Stimulated activated CD4-positive, alpha-beta T cell treated with anti-CD3 and anti-CD28 coated beads, Interleukin-15, amount 100 ng/mL, for 1 hour (primary cell): ENCODE results near the gene LACTB.
A peak's percentile ranks its signal among the peaks of the same experiment; 100 is the strongest.

ENCODE experiments used
- DNase-seq, 2 donors: peaks; one replicate each; pipeline ENCODE4 v3.0.0-alpha.2; 2020; ENCODE audit warnings: low read depth in 1 of 2, low spot score in 1 of 2

Gene LACTB

DNA sequence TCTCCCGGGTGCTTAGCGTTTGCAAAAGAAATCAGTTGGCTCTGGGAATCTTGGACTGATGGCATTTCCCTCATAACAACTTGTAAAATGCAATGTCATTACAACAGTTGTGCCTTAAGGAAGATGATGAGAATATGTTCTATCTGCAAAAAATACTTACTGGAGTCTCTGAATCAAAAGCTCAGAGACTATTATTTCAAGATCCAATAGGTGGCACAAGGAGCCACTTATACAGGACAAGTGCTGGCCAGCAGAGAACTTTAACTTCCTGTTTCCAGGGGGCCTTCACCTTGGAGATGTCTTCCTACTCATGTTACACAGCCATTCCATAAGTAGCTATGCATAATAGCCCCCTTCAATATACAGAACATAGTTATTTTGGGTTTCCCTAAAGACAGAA is 44.6 kb downstream of the LACTB start:
- DNase-seq = no peak

DNA sequence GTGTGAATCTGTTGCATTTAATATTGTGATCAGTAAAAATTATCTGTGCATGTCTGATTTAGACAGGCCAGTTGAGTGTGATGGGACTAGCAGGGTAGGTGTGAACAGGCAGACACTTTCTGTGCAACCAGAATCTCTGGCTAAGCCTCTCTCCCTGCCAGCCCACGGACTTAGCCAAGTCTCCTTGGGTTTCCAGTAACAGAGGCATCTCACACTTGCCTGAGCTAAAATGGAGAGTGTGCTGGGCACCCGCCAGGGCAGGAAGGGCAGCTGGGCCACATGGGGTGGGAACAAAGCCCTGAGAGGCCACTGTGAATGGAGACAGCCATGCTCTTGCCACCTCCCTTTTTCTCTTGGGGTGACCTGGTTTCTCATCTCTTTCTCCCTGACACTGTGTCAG is 48.1 kb downstream of the LACTB start:
- no peak for DNase-seq

DNA sequence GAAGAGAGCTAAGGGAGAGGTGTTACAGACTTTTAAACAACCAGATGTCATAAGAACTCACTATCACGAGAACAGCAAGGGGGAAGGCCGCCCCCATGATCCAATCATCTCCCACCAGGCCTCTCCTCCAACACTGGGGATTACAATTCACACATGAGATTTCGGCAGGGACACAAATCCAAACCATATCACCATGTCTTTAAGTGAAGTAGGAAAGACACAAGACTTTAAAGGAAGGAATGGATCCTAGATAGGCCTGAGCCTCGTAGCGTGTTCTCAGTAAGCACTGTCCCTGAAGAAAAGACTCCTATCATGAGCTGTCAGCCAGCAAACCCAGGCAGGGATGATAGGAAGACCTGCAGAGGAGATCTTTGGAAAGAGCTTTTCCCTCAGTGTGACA is 50.7 kb downstream of the LACTB start:
- DNase-seq = no peak

DNA sequence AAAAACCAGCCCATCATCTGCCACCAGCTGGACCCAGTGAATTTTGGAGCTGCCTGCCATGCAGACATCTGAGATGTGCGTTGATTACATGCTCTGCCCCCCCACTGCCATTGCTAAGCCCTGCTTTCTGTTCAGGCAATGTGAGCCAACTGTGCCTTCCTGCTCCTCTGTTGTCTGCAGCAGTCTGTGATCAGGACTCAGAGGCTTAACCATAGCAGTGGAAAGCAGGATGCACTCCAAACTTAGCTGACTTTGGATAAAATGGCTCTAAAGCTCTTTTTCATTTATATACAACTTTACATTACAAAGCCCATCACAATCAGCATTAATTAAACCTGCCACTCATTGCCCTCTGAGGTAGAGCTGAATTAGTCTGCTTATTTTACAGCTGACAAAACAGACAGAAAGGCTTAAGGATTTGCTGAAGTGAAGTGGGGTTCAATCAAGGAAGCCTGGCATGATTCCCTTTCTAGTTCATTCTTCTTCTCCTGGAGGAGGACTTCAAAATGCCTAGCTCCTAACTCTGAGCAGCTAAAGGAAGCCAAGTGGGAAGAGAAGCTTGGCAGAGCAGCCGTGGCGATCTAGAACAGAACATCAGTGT is 51.3 kb downstream of the LACTB start:
- DNase-seq = no peak

DNA sequence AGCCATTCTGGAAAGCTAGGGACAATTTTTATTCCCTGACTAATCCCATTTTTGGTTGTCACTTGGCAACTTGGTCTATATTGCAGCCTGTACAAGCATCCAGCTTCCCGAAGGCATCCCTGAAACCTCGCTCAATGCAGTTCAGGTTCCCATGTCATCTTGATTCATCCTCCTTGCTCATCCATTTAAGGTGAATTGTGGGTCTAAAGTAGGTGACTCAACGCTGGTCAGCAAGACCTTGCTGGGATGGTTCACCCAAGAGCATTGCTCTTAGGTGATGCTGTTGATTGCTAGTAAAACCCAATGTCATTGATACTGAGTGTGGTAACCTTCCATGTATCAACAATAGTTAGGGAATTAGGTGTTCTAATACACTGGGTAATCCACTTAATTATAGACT is 54.6 kb downstream of the LACTB start:
- no peak for DNase-seq

DNA sequence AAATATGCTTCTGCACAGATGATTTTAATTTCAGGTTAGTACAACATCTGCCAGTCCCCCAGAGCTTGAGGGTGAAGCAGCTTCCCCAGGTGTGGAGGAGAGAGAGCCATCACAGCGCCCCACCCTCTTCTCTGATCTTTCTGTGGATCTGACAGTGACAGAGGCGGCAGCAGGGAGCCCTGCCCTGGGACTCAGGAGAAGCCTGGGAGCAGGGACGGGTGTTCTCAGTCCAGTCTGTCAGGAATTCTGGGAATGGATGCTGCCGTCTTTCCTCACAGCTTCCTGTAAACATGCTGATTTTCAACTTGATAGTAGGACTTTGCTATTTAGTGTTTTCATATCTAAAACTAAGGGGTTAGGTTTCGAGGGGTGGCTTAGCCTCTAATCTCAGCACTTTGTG is 56.4 kb downstream of the LACTB start:
- DNase-seq = no peak

DNA sequence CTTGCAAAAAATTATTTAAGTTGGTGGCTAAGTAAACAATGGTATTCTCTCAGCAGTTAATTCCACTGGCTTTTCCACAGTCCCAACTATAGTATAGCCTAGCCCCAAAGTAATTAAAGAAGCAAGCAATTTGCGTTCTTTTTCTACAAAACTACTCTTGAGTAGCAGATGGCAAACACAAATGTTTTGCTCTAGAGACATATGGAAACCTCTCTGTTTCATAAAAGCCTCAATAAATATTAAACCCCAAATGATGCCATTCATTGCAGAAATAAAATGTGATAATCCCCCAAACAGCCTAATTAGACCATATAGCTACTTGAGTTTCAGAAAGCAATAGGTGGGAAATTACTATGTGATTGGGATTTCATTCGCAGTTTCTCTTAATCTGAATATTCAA is 59.1 kb downstream of the LACTB start:
- DNase-seq = no peak

DNA sequence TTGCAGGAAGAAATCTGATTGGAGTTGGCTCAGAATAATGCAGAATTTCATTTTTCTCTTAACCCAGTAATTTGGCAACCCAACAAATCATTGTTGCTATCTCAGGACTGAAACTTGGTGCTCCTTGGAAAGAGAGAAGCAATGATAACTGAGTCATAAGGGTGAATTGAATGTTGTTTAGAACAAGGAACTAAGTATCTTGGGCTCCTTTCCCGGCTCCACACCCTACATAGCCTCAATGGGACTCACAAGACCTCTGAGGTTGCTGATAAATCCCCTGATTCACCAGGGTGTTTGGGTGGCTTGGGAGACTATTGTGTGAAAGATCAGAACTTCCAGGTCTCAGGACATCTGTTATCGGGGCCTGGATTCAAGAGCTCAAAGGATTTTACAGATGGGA is 60.0 kb downstream of the LACTB start:
- no peak for DNase-seq

DNA sequence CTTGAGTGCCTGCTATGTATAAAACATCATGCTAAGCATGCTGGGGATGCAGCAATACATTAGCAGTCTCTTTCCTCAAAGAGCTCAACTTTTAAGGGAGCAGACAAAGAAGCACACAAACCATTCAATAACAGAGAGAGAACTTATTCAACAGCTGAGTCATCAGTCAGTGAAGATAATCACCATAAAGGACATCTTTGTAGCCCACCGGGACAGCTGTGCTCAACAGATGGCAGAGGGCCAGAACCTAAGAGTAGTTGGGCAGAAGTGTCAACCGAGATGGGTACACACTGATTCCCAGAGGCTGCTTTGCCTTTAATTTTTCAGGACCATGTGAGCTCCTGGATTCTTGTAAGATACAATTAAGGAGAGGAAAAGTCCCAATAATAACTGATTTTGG is 63.5 kb downstream of the LACTB start:
- no peak for DNase-seq

DNA sequence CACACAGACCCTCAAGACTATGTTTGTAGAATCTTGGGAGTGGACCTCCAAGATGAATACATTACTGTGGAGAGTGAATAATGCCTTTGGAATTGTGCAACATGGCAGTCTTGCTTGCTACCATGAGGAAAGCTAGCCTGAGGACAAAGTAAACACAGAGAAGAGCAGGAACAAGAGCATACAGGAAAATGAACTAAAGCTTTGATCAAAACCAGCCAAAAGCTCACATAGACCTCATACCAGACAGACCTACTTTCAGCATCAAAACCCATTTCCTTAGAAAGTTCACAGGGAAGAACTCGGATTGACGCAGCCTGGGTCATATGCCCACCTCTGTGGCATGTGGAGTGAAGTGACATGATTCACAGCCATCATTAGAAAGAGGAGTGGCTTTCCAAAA is 64.4 kb downstream of the LACTB start:
- DNase-seq = no peak

DNA sequence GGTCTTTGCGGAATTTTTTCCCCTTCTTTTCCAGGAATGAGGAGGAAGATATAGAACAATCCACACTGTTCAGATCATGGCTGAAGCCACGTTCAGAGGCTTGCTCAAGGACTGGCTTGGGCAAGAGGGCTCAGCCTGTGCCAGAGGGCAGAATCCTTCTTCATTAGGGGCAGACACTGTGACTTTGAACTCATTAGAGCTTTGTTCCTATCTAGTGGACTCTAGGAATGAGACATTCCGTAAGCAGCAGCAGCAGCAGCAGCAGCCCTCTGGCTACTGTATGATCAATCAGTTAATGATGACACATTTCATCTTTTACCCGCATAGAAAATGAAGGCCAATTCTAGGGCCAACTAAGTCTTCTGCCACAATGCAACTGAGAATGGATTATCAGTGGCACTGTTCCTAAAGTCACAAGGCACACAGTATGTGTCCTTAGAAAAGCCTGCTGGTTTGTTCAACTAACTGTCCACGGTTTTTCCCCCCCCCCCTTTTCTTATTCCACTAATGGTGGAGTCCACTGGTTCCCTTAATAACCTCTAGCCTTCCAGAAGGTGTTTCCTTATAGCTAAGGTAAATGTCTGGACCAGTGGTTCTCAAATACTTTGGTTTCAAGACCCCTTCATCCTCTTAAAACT is 66.0 kb downstream of the LACTB start:
- DNase-seq = no peak

DNA sequence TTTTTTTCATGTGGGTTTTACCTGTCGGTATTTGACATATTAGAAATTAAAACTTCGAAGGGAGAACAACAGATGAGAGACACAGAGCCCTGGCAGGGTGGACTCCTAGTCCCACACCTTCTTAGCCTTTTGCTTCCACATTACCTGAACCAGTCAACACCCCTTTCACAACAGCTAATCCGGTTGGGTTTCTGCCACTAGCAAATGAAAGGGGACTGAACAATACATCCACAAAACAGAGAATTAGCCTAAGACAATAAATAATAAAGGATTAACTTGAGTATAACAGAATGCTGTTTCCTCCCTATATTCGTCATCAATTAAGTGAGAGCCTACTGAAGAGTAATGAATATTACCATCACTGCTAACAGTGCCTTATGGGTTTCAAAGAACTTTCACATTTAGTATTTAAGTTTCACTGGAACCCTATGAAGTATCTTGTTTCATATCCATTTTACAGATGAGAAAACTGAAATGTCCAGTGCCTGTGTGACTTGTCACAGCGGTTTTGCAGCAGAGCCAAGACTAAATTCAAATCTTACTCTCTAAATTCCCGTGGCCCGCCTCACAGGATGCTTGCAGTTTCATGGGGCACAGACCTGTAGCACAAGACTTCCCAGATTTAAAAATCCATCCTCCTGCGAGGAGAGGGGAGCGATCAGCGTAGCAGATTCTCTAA is 66.7 kb downstream of the LACTB start:
- no peak for DNase-seq

DNA sequence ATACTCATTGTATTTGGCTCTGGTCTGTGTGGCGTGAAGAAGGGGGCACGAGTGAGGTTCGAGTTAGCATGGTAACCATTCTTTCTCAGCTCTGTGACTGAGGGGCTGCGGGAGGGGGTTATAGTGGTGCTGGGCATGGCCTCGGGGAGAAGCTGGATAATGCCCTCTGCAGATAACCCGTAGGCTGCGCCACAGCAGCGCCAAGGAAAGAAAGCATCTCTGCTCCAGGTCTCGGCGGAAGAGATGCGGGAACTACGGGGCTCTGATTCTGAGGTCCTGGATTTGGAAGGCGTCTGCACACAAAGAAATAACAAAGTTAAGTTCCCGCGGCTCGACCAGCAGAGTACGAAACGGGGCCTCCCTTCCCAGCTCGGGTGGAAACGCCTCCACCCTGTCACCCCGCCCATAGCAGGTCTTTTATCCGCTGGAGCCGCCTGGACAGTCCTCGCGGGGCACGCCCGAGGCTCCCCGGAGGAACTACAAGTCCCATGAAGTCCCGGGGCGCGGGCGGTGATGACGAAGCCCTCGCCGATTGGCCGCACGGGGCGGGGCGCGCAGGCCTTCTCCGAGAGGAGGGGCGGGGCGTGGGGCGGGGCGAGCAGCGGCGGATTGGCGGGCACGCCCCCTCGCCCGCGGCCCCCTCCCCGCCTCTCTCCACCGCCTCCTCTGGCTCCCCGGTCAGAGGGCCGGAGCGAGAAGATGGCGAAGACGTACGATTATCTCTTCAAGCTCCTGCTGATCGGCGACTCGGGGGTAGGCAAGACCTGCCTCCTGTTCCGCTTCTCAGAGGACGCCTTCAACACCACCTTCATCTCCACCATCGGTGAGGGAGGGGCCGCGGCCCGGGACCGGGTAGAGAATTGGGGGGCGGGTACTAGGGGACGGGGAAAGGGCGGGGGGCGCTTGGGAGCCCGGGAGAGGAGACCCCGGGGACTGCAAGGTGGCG is 67.5 kb downstream of the LACTB start, which contains the start of gene RAB8B:
RAB8B (plus strand) TSS at position 681 of the 946 bp plus-strand sequence; CDS start at position 700, 19 bp downstream.
- DNase-seq = peak; percentile 97 to 99

DNA sequence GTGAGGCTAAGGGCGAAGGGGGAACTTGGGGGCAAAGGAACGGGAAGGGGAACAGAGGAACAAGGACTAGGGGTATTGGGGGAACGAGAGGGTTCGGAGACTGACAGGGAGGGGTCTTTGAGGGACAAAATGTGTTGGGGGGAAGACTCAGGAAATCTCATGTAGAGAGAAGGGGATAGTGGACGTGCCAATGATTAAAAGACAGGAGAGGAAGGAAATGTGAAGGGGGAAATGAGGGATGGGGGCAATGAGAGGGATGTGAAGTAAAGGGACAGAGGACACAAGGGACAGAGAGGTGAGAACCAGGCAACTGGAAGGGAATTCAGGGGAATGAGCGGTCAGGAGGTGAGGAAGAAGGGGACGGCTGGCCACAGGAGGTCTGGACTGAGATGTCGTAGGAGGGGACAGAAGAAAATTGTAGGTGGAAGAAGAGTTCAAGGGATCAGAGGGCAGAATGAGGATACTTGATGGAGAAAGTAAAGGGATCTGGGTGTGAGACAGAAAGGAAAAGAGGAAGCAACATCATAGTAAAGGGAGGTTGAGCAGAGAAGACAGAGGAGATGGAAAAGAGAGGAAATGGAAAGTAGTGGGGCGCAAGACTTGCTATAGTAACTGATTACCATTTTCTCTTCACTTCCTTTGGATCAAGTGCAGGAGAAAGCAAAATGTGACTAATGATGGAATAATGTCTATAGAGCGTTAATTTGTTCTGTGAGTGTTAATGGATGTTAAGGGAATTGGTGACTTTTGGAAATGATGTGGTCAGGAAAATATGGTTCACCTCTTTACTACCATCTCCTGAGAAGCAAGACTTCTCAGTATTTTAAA is 68.5 kb downstream of the LACTB start:
- DNase-seq = no peak

DNA sequence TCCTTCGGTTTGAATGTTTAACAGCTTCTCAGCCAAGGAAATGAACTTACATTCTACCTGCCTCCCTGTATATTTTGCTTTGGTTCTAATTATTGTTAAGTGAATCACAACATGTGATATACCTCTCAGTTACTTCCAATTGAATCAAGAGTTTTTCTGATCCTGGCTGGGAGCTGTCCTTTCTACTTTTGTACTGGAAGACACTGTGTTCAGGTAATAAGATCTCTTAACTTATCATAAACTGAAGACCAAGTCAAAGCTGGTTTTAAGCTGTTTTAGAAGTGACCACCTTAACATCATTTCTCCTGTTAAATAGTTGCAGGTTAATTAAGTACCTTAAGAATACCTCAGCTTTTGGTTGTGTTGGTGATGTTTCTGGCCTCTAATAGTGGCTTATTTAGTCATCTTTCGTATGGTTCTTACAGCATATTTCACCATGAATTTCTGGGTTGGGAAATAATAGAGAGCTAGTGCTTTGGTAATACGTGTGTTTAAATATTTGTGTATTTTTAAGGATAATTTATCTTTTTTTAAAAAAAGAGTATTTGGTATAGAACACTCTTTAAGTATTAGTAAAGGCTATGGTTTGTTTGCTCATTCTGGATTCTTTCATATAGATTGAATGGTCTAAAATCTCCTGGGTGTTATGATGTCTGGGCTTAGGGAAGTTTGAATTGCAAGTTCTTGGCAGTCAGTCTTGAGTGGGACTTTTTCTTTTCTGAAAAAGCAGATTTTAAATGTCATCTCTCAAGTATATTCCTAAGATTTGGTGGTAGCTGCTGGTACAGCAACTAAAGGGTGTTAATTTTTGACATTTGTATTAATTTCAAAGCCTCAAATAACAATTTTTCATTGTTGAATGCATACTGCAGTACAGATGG is 69.3 kb downstream of the LACTB start:
- no peak for DNase-seq
